PC-3 (cell line): ENCODE measurements around the gene GABARAP. TPM values are rescaled to one million over a fixed set of nuclear protein-coding genes. Genes with fewer than 3 reads are reported as not detected.

ENCODE experiments used
- ATAC-seq: fragments of 200-7000 bp; cut with Tn5 transposase; 2 replicates; pipeline ENCODE4 v1.9.1; 2020; ENCODE audit warnings: mild to moderate bottlenecking, moderate library complexity
- BruUV-seq: library from RNA; stranded (reverse); fragments of 400-500 nt; replicated peaks from 2 replicates; lab custom pipeline; 2021; lab: Mats Ljungman, UMichigan
- CTCF ChIA-PET: fragments of 300-600 bp; sonication (Branson Sonifier 250); formaldehyde crosslinking; loops from one replicate; lab custom pipeline; 2022; ENCODE audit warnings: antibody characterized with exemption; lab: Charles Lee
- POLR2A ChIA-PET: fragments of 300-600 bp; sonication (Branson Sonifier 250); formaldehyde crosslinking; loops from one replicate; lab custom pipeline; 2022; ENCODE audit warnings: antibody characterized with exemption; ENCODE audit not compliant: unreplicated experiment; lab: Charles Lee
- DNase-seq: peaks from one replicate; pipeline ENCODE4 v3.0.0-alpha.2; 2015
- H2AFZ ChIP-seq: fragments of 300-600 bp; sonication (generic); 2 replicates; pipeline ENCODE4 v1.6.0; 2016; ENCODE audit warnings: antibody characterized with exemption, low read length
- H3F3A ChIP-seq: fragments of 300-600 bp; sonication (generic); one replicate; pipeline ENCODE4 v1.6.0; 2017; ENCODE audit warnings: antibody characterized with exemption, low read length, control low read depth, mild to moderate bottlenecking; ENCODE audit not compliant: unreplicated experiment
- H3K27ac ChIP-seq: fragments of 300-600 bp; sonication (generic); 2 replicates; pipeline ENCODE4 v1.5.1; 2016; ENCODE audit warnings: mild to moderate bottlenecking, low read length
- H3K27me3 ChIP-seq: fragments of 300-600 bp; sonication (generic); 2 replicates; pipeline ENCODE4 v1.6.1; 2016; ENCODE audit warnings: low read length, mixed read lengths
- H3K36me3 ChIP-seq: fragments of 300-600 bp; sonication (generic); 2 replicates; pipeline ENCODE4 v1.6.1; 2016; ENCODE audit warnings: low read depth, mixed run types, low read length, mixed read lengths
- H3K4me1 ChIP-seq: fragments of 300-600 bp; sonication (generic); 2 replicates; pipeline ENCODE4 v1.5.1; 2016; ENCODE audit warnings: low read length; ENCODE audit not compliant: insufficient read depth
- H3K4me2 ChIP-seq: fragments of 300-600 bp; sonication (generic); 2 replicates; pipeline ENCODE4 v1.6.0; 2016; ENCODE audit warnings: low read length
- H3K4me3 ChIP-seq: fragments of 300-600 bp; sonication (generic); 2 replicates; pipeline ENCODE4 v1.5.1; 2016; ENCODE audit warnings: mild to moderate bottlenecking, low read length, mixed read lengths
- H3K79me2 ChIP-seq: fragments of 300-600 bp; sonication (generic); 2 replicates; pipeline ENCODE4 v1.6.1; 2017; ENCODE audit warnings: low read length, mixed read lengths
- H3K9ac ChIP-seq: fragments of 300-600 bp; sonication (generic); 2 replicates; pipeline ENCODE4 v1.6.0; 2016; ENCODE audit warnings: mild to moderate bottlenecking, low read length
- H3K9me2 ChIP-seq: fragments of 300-600 bp; sonication (generic); replicated peaks from 2 replicates; pipeline ENCODE4 v1.6.1; 2016; ENCODE audit warnings: mixed run types, low read length, mixed read lengths
- H3K9me3 ChIP-seq: fragments of 300-600 bp; sonication (generic); 2 replicates; pipeline ENCODE4 v1.6.1; 2016; ENCODE audit warnings: low read length, mixed read lengths
- H4K20me1 ChIP-seq: fragments of 300-600 bp; sonication (generic); 2 replicates; pipeline ENCODE4 v1.6.1; 2016; ENCODE audit warnings: low read length, mixed read lengths
- CTCF ChIP-seq: fragments of 300-600 bp; sonication (generic); conservative IDR thresholded peaks from 2 replicates; pipeline ENCODE4 v1.5.1; 2017; ENCODE audit warnings: antibody characterized with exemption, low read depth, mild to moderate bottlenecking, low read length
- EZH2 ChIP-seq: fragments of 300-600 bp; sonication (generic); IDR thresholded peaks from one replicate; pipeline ENCODE4 v1.6.1; 2017; ENCODE audit warnings: antibody characterized with exemption, mild to moderate bottlenecking, low read length; ENCODE audit not compliant: unreplicated experiment
- EZH2phosphoT487 ChIP-seq: fragments of 300-600 bp; sonication (generic); IDR thresholded peaks from 2 replicates; pipeline ENCODE4 v1.6.1; 2018; ENCODE audit warnings: mild to moderate bottlenecking, antibody characterized with exemption, low read length, borderline replicate concordance
- intact Hi-C: fragments of 100-400 bp; cut with micrococcal nuclease; formaldehyde crosslinking; loops from 2 replicates; pipeline ENCODE4 v1.9.0; 2023
- total RNA-seq: library from RNA; depleted of rRNA; stranded (reverse); fragments of >200 nt; gene quantifications from 2 replicates; pipeline ENCODE4 v1.2.3, GENCODE V29; 2014

The GABARAP gene
- total RNA-seq, 1 experiment from 2014 or later: 103 TPM

GRCh38 chr17:7263801-7264078, 21.5 kb upstream of the GABARAP start:
- H3K79me2 ChIP-seq: peaks cover 40% of the 10 kb centered on the region
- H3K9ac ChIP-seq: peak overlapping the region; percentile 93
- H2AFZ ChIP-seq: peak overlapping the region; percentile 65; the same call in 1 of the 2 replicates
- ATAC-seq (no peak), DNase-seq (no peak)
- no peaks in the 10 kb centered on the region for H3F3A ChIP-seq
- H3K9me3 ChIP-seq: no peaks in the 10 kb centered on the region
- TF ChIP-seq EZH2phosphoT487 (no peak), CTCF (no peak), EZH2 (no peak)
- ChIA-PET CTCF (interaction anchor here (0.5 kb wide), 1 partner anchor 80 kb away, joined by 4 read pairs; no protein-coding TSS in a partner anchor), POLR2A (interaction anchor here (0.6 kb wide), 2 partner anchors 42 to 140 kb away, joined by 3 to 4 read pairs; partner anchors contain the start of gene TMEM256)
- H4K20me1 ChIP-seq: peaks cover 14% of the 10 kb centered on the region; the same call in 1 of the 2 replicates
- H3K4me3 ChIP-seq: peak overlapping the region; percentile 97
- intact Hi-C loops: loop anchor here (2.0 to 5.0 kb wide), 2 partner anchors 17 to 219 kb away; partner anchors contain the start of genes POLR2A, SLC2A4 and SLC35G6
- H3K27ac ChIP-seq: peak overlapping the region; percentile 93
- peaks cover 27% of the 10 kb centered on the region for H3K4me1 ChIP-seq
- H3K27me3 ChIP-seq: no peaks in the 10 kb centered on the region
- peak overlapping the region; percentile 96 for H3K4me2 ChIP-seq
- H3K36me3 ChIP-seq: peaks cover 4% of the 10 kb centered on the region; the same call in 1 of the 2 replicates
- no peaks in the 10 kb centered on the region for H3K9me2 ChIP-seq
- BruUV-seq: no TSS peak

GRCh38 chr17:7262935-7263800, 20.9 kb upstream of the GABARAP start:
- H3K9ac ChIP-seq: peak overlapping the region; percentile 93
- peaks cover 4% of the 10 kb centered on the region; the same call in 1 of the 2 replicates for H3K36me3 ChIP-seq
- H3K27ac ChIP-seq: peak overlapping the region; percentile 93
- ChIA-PET CTCF (no interaction called here), POLR2A (no interaction called here)
- peaks cover 27% of the 10 kb centered on the region for H3K4me1 ChIP-seq
- ATAC-seq (peak; percentile 33), DNase-seq (peak; percentile 69)
- no peaks in the 10 kb centered on the region for H3K9me2 ChIP-seq
- peaks cover 45% of the 10 kb centered on the region for H3K79me2 ChIP-seq
- intact Hi-C loops: loop anchor here (1.0 to 5.0 kb wide), 2 partner anchors 11 to 219 kb away; partner anchors contain the start of genes ELP5, POLR2A and SLC35G6
- peaks cover 14% of the 10 kb centered on the region; the same call in 1 of the 2 replicates for H4K20me1 ChIP-seq
- H3K9me3 ChIP-seq: no peaks in the 10 kb centered on the region
- peak overlapping the region; percentile 96 for H3K4me2 ChIP-seq
- no peaks in the 10 kb centered on the region for H3F3A ChIP-seq
- H3K27me3 ChIP-seq: no peaks in the 10 kb centered on the region
- peak overlapping the region; percentile 65 for H2AFZ ChIP-seq
- TF ChIP-seq CTCF: no peak
- BruUV-seq: TSS peak; percentile 38
- peak overlapping the region; percentile 97 for H3K4me3 ChIP-seq
